Neural cell (in vitro differentiated cells): ENCODE data around the gene DUS2. TPM values are rescaled to one million over a fixed set of nuclear protein-coding genes. Genes with fewer than 3 reads are reported as not detected.

Experiments used
- H2AFZ ChIP-seq: fragments of 200-600, 300-800 bp; sonication (generic), shearing (Covaris generic); 2 replicates; pipeline ENCODE4 v1.6.0; 2014; ENCODE audit warnings: low read depth, mild to moderate bottlenecking, antibody characterized with exemption, low read length, moderate library complexity
- H3F3A ChIP-seq: fragments of 200-600 bp; shearing (Covaris generic); 2 replicates; pipeline ENCODE4 v1.6.1; 2016; ENCODE audit warnings: mild to moderate bottlenecking, moderate library complexity, mixed read lengths, antibody characterized with exemption, low read length; ENCODE audit not compliant: insufficient read depth, poor library complexity, severe bottlenecking
- H3K27ac ChIP-seq: fragments of 200-600, 300-800 bp; sonication (generic), shearing (Covaris generic); 2 replicates; pipeline ENCODE4 v1.5.1; 2014; ENCODE audit warnings: mild to moderate bottlenecking, low read length, moderate library complexity
- H3K27me3 ChIP-seq: fragments of 300-800, 200-600 bp; sonication (generic), shearing (Covaris generic); 2 replicates; pipeline ENCODE4 v1.6.0; 2014; ENCODE audit warnings: mild to moderate bottlenecking, low read depth, low read length, moderate library complexity; ENCODE audit not compliant: insufficient read depth
- H3K36me3 ChIP-seq: fragments of 300-800, 200-600 bp; sonication (generic), shearing (Covaris generic); 2 replicates; pipeline ENCODE4 v1.5.1; 2014; ENCODE audit warnings: mild to moderate bottlenecking, antibody characterized with exemption, low read length, moderate library complexity; ENCODE audit not compliant: insufficient read depth
- H3K4me2 ChIP-seq: fragments of 300-800, 200-600 bp; sonication (generic), shearing (Covaris generic); 2 replicates; pipeline ENCODE4 v1.6.0; 2014; ENCODE audit warnings: mild to moderate bottlenecking, low read length
- H3K4me3 ChIP-seq: fragments of 300-800, 200-600 bp; sonication (generic), shearing (Covaris generic); 2 replicates; pipeline ENCODE4 v1.5.1; 2014; ENCODE audit warnings: mild to moderate bottlenecking, low read length, moderate library complexity
- H3K79me2 ChIP-seq: fragments of 200-600 bp; shearing (Covaris generic); replicated peaks from 2 replicates; pipeline ENCODE4 v1.6.0; 2014; ENCODE audit warnings: mild to moderate bottlenecking, low read length, moderate library complexity; ENCODE audit not compliant: insufficient read depth
- H3K9ac ChIP-seq: fragments of 300-800, 200-600 bp; sonication (generic), shearing (Covaris generic); 2 replicates; pipeline ENCODE4 v1.6.1; 2016; ENCODE audit warnings: mild to moderate bottlenecking, low read length, mixed read lengths
- H3K9me2 ChIP-seq: fragments of 200-600 bp; shearing (Covaris generic); 2 replicates; pipeline ENCODE4 v1.6.1; 2016; ENCODE audit warnings: mild to moderate bottlenecking, low read length, mixed read lengths; ENCODE audit not compliant: insufficient read depth
- H3K9me3 ChIP-seq: fragments of 200-600, 300-800 bp; sonication (generic), shearing (Covaris generic); 2 replicates; pipeline ENCODE4 v1.6.1; 2016; ENCODE audit warnings: mild to moderate bottlenecking, mixed run types, low read length, moderate library complexity, mixed read lengths
- H4K20me1 ChIP-seq: fragments of 200-600 bp; shearing (Covaris generic); 2 replicates; pipeline ENCODE4 v1.6.1; 2016; ENCODE audit warnings: mild to moderate bottlenecking, mixed run types; ENCODE audit not compliant: insufficient read depth
- EP300 ChIP-seq: fragments of 450-650 bp; conservative IDR thresholded peaks from 2 replicates; pipeline ENCODE4 v1.6.1; 2014; ENCODE audit warnings: antibody characterized with exemption, mild to moderate bottlenecking, moderate library complexity; ENCODE audit not compliant: poor library complexity, severe bottlenecking
- EZH2 ChIP-seq: fragments of 200-600, 300-800 bp; shearing (Covaris generic), sonication (generic); IDR thresholded peaks from 2 replicates; pipeline ENCODE4 v1.6.1; 2014; ENCODE audit warnings: antibody characterized with exemption, low read length, borderline replicate concordance, mild to moderate bottlenecking; ENCODE audit not compliant: insufficient read depth, poor library complexity, severe bottlenecking
- MXI1 ChIP-seq: fragments of 450-650 bp; conservative IDR thresholded peaks from 2 replicates; pipeline ENCODE4 v1.6.1; 2014; ENCODE audit warnings: antibody characterized with exemption, mild to moderate bottlenecking; ENCODE audit not compliant: poor library complexity, severe bottlenecking
- POLR2AphosphoS5 ChIP-seq: IDR thresholded peaks from 2 replicates; pipeline ENCODE4 v1.6.1; 2012
- RAD21 ChIP-seq: fragments of 450-650 bp; conservative IDR thresholded peaks from 2 replicates; pipeline ENCODE4 v1.6.1; 2014; ENCODE audit warnings: antibody characterized with exemption, mild to moderate bottlenecking, moderate library complexity
- SMC3 ChIP-seq: fragments of 450-650 bp; conservative IDR thresholded peaks from 2 replicates; pipeline ENCODE4 v1.6.1; 2014; ENCODE audit warnings: antibody characterized with exemption, mild to moderate bottlenecking, moderate library complexity; ENCODE audit not compliant: poor library complexity
- TAF1 ChIP-seq: IDR thresholded peaks from 2 replicates; pipeline ENCODE4 v1.6.1; 2012; ENCODE audit warnings: low read depth
- polyA plus RNA-seq: library from polyadenylated mRNA; depleted of rRNA; stranded (reverse); fragments of >200 nt; gene quantifications from 2 replicates; pipeline ENCODE4 v1.2.3, GENCODE V29; 2014
- TF ChIP-seq, protein P1 (sequence below): fragments of 450-650 bp; IDR thresholded peaks from 2 replicates; pipeline ENCODE4 v1.5.1; 2014; ENCODE audit warnings: antibody characterized with exemption, mild to moderate bottlenecking, moderate library complexity; ENCODE audit not compliant: poor library complexity, severe bottlenecking
- TF ChIP-seq, protein P2 (sequence below): IDR thresholded peaks from 2 replicates; pipeline ENCODE4 v1.6.1; 2012; ENCODE audit warnings: borderline replicate concordance

The DUS2 gene
- polyA plus RNA-seq, 1 donor from 2014 or later, result 22.4 TPM

DNA sequence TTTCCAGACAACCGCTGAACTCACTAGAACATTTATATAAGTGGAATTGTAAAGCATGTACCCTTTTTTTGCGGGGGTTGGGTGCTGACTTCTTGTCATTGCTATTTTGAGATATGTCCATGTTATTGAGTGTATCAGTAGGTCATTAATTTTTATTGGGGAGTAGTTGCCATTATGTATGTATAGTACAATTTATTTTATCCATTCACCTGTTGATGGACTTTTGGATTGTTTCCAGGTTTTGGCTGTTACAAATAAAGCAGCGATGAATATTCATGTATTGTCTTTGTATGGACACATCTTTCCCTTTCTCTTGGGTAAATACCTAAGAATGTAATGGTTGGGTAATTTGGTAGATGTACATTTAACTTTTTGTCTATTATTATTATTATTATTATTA is 74.8 kb downstream of the DUS2 start:
- H3K4me2 ChIP-seq, result no peak overlapping the region
- no peaks in the 10 kb centered on the region for H3K9me3 ChIP-seq
- no peak overlapping the region for H2AFZ ChIP-seq
- no peaks in the 10 kb centered on the region for H4K20me1 ChIP-seq
- H3F3A ChIP-seq, result no peaks in the 10 kb centered on the region
- TF ChIP-seq EP300, result no peak
- TF ChIP-seq POLR2AphosphoS5, result no peak
- TF ChIP-seq TAF1, result no peak
- TF ChIP-seq, protein P1, sequence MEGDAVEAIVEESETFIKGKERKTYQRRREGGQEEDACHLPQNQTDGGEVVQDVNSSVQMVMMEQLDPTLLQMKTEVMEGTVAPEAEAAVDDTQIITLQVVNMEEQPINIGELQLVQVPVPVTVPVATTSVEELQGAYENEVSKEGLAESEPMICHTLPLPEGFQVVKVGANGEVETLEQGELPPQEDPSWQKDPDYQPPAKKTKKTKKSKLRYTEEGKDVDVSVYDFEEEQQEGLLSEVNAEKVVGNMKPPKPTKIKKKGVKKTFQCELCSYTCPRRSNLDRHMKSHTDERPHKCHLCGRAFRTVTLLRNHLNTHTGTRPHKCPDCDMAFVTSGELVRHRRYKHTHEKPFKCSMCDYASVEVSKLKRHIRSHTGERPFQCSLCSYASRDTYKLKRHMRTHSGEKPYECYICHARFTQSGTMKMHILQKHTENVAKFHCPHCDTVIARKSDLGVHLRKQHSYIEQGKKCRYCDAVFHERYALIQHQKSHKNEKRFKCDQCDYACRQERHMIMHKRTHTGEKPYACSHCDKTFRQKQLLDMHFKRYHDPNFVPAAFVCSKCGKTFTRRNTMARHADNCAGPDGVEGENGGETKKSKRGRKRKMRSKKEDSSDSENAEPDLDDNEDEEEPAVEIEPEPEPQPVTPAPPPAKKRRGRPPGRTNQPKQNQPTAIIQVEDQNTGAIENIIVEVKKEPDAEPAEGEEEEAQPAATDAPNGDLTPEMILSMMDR, result no peak
- TF ChIP-seq RAD21, result no peak
- TF ChIP-seq, protein P2, sequence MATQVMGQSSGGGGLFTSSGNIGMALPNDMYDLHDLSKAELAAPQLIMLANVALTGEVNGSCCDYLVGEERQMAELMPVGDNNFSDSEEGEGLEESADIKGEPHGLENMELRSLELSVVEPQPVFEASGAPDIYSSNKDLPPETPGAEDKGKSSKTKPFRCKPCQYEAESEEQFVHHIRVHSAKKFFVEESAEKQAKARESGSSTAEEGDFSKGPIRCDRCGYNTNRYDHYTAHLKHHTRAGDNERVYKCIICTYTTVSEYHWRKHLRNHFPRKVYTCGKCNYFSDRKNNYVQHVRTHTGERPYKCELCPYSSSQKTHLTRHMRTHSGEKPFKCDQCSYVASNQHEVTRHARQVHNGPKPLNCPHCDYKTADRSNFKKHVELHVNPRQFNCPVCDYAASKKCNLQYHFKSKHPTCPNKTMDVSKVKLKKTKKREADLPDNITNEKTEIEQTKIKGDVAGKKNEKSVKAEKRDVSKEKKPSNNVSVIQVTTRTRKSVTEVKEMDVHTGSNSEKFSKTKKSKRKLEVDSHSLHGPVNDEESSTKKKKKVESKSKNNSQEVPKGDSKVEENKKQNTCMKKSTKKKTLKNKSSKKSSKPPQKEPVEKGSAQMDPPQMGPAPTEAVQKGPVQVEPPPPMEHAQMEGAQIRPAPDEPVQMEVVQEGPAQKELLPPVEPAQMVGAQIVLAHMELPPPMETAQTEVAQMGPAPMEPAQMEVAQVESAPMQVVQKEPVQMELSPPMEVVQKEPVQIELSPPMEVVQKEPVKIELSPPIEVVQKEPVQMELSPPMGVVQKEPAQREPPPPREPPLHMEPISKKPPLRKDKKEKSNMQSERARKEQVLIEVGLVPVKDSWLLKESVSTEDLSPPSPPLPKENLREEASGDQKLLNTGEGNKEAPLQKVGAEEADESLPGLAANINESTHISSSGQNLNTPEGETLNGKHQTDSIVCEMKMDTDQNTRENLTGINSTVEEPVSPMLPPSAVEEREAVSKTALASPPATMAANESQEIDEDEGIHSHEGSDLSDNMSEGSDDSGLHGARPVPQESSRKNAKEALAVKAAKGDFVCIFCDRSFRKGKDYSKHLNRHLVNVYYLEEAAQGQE, result no peak
- no peak for TF ChIP-seq SMC3
- no peak for TF ChIP-seq MXI1
- TF ChIP-seq EZH2, result no peak
- no peak overlapping the region for H3K4me3 ChIP-seq
- peaks cover 66% of the 10 kb centered on the region for H3K79me2 ChIP-seq
- no peaks in the 10 kb centered on the region for H3K27me3 ChIP-seq
- no peak overlapping the region for H3K9ac ChIP-seq
- no peaks in the 10 kb centered on the region for H3K36me3 ChIP-seq
- H3K27ac ChIP-seq, result no peak overlapping the region
- H3K9me2 ChIP-seq, result no peaks in the 10 kb centered on the region

DNA sequence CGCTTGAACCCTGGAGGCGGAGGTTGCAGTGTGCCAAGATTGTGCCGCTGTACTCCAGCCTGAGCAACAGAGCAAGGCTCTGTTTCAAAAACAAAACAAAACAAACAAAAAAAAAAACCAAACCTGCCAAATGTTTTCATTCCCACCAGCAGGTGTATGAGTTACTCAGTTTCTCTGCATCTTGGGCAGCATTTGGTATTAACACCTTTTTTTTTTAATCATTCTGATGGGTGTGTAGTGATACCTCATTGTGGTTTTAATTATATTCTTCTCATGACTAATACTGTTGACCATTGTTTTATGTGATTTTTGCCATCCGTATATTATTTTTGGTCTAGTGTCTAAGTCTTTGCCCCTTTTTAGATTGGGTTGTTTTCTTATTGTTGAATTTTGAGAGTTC is 77.4 kb downstream of the DUS2 start:
- no peak overlapping the region for H3K27ac ChIP-seq
- H3K9me3 ChIP-seq, result no peaks in the 10 kb centered on the region
- peaks cover 58% of the 10 kb centered on the region for H3K79me2 ChIP-seq
- no peaks in the 10 kb centered on the region for H3K9me2 ChIP-seq
- no peak overlapping the region for H3K4me3 ChIP-seq
- H4K20me1 ChIP-seq, result no peaks in the 10 kb centered on the region
- H3K4me2 ChIP-seq, result no peak overlapping the region
- H3F3A ChIP-seq, result no peaks in the 10 kb centered on the region
- TF ChIP-seq, protein P1, result no peak
- TF ChIP-seq TAF1, result no peak
- TF ChIP-seq RAD21, result no peak
- H3K27me3 ChIP-seq, result no peaks in the 10 kb centered on the region
- no peak overlapping the region for H3K9ac ChIP-seq
- H3K36me3 ChIP-seq, result no peaks in the 10 kb centered on the region
- no peak overlapping the region for H2AFZ ChIP-seq
